ENCODE data around the gene RCL1.

The RCL1 gene

DNA sequence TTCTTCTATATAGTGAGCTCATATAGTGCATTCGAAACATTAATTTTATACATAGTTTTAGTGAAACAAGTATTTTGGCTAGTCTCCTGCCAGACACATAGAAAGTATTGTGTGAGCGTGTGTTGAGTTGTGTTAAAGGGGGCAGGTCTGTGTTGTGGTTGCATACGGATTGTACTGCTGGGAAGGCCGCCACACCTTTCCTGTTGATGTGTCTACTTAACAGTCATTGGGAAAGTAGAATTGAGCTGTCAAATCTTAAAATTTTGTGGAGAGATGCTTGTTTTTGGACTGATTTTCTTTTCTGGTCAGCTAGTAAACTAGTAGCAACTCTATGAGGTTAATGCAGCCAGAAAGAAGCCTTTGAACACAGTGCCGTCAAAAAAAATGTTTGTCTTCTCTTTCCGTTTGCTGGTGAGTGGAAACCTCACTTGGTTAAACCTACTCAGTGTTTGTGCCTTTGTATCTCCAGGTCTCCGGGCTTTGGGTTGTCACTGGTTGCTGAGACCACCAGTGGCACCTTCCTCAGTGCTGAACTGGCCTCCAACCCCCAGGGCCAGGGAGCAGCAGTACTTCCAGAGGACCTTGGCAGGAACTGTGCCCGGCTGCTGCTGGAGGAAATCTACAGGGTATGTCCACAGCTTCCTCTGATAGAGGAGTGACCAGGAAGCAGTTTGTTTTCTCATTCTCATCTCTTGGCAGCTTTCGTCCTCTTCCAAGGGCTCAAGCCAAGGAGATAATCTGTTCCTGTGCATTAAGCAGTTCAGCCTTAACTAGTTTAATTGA lies 51.5 kb downstream of the RCL1 start:
- no peak for DNase-seq

- DNase-seq, result no peak
Measured at GRCh38 chr9:4849369-4849768, 56.6 kb downstream of the RCL1 start.

GRCh38 chr9:4850603-4851310 lies 58.0 kb downstream of the RCL1 start:
- DNase-seq, result no peak

DNA sequence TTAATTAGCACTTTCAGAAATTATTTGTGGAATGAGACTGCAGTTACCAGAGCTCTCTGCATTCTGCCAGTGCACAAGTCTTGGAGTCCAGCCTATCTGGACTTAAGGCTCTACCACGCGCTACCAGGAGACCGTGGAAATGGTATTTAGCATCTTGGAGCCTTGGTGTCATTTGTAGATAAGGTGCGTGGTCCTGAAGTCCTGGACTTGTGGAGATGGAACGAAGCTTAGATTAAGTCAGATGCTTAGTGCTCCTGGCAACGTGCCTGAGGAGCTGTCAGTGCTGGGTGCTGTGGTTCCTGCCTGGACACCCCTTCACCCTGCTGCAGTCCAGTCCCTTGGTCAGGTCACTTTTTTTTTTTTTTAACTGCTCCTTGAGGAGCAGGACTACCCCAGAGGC lies 59.7 kb downstream of the RCL1 start:
- DNase-seq, result no peak

GRCh38 chr9:4854265-4854590 lies 61.5 kb downstream of the RCL1 start:
- DNase-seq, result no peak

DNA sequence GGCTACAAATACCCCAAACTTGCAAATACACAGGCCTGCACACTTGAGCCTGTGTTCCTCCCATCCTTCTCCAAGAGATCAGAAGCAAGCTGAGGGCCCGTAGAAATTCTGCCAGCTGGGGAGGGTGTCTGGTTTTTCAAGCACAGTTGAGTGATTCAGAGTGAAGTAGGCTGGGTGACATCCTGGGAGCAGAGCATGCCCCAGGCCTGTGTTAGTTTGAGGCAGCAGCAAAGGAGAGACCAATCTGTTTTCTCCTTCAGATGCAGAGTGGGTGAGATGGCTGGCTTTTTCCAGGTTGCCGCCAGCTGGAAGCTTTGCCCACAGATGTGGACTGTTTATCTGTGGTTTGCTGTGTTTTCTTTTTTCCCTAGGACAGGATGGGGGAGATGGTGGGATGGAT lies 63.1 kb downstream of the RCL1 start:
- no peak for DNase-seq

GRCh38 chr9:4857163-4857810 lies 64.5 kb downstream of the RCL1 start:
- DNase-seq, result no peak

DNA sequence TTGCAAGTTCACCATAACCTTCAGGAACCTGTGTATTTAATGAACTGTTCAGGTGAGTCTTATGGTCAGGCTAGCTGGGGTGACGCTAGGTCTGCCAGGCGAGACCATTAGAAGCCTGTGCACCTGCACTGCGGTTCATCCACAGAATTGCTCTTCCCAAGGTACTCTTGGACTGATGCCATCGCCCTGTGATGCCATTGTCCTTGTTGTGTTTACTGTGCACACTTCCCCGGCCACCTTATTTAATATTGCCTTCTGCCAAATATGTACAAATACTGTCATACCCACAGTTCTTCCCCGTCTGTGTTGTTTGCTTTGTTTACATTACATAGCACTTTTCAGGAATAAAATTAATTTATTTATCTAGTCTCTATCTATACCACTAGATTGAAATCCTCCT lies 66.3 kb downstream of the RCL1 start:
- DNase-seq, result no peak

DNA sequence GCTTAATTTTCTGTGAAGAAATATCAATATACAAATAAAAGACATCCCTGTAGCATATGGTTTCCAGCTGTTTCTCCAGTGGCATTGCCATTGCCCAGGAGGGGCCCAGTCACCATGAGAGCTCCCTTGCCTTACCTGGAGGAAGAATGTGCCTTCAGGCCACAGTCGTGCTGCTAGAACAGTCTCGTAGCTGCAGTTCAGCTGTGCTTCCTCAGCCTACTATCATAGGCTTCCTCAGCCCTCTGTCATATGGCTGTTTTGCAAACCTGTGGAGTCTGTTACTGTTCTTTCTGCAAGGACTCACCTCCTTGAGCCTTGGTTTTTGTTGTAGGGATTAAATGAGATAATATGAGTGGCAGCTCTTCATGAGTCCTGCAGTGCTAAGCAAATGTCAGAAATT lies 67.6 kb downstream of the RCL1 start:
- DNase-seq, result no peak

DNA sequence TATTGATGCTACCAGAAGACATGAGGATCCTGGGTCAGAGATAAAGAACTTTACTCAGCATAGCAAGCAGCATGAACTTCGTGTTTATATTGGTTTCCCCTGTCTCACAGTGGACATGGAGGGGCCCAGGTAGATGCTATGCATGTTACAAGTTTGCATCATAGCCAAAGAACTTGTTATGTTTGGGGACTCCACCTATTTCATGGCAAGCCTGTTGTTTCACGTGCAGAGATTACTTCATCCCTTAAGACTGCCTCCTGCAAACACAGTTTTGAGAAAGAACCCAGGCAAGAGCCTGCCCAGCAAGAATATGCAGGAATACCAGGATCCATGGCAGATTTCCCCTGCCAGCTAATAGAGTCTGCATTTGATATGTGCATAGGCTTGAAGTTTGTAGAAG lies 68.4 kb downstream of the RCL1 start:
- DNase-seq, result no peak

DNA sequence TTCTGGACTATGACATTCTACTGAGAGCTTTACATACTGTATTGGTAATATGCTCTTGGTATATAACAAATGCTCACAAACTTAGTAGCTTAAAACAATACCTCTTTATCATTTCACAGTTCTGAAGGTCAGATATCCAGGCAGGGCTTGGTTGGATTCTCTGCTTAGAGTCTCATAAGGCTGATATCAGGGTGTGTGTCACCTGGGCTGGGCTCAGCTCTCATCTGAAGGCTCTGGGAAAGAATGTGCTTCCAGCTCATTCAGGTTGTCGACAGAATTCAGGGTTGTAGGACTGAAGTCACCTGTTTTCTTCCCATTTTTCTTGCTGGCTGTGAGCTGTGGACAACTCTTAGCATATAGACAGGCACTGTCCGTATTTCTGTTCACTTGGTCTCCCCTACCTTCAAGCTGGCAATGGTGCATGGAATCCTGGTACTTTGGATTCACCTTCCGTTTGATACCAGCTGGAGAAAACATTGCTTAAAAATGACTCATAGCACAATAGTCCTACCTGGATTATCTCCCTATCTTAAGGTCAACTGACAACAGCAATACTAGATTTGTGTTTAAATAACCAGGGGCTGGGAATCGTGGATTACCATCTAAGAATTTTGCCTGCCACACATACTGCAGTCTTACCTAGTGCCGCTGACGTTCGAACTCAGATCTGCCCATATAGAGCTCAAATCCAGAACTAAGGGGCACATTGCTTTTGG lies 69.2 kb downstream of the RCL1 start:
- DNase-seq, result no peak

- DNase-seq, result no peak
Measured at GRCh38 chr9:4862506-4863250, 69.9 kb downstream of the RCL1 start.

- DNase-seq, result no peak
Measured at GRCh38 chr9:4864234-4864661, 71.5 kb downstream of the RCL1 start.

GRCh38 chr9:4864698-4865097 lies 72.0 kb downstream of the RCL1 start:
- no peak for DNase-seq

- DNase-seq, result no peak
Measured at GRCh38 chr9:4865681-4866080, 72.9 kb downstream of the RCL1 start.

DNA sequence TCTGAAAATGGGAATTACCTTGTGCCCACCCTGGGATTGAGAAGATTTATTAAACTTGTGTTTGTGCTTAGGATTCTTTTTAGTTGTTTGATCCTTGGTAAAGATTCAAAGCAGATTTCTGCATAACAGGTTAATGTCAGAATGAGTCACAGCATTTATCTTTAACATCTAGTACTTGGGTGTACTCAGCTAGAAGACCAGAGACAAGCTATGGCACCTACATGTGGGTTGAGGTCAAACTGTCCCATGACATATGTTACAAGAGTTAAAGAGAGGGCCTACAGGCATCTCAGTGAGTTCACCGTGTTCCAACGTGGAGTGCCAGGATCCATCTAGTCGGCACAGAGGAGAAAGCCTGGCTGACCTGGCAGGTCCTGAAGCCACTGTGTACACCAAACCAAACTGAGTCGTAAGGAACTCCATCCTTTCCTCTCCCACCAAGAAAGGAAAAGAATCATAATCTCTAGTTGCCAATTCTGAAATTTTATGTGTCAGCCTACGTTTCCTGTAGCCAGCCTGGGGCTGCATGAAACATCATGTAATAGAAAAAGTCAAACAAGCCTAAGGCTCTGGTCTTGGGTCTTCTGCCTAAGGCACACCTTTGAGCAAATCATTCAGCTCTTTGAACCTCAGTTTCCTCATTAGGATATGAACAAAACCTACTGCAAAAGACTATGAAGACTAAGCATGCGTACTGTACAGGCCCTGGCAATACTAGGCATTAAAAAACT lies 73.7 kb downstream of the RCL1 start:
- no peak for DNase-seq

DNA sequence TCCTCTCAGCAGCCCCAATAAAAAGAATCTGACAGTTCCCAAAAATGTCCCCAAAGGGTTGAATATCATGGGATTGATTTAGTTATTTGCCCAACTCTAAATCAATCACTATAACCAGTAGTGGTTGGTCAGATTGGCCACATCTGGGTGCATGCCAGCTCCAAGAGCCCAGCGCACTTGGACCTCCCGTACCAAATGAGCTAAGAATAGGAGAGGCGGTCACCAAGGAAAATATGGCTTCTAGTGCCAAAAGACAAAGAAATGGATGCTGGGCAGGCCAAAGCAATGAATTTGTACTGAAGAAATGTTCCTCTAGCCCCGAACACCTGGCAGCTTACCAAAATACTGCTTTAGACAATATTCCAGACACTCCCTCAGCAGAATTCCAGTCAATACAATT lies 80.3 kb downstream of the RCL1 start:
- no peak for DNase-seq

DNA sequence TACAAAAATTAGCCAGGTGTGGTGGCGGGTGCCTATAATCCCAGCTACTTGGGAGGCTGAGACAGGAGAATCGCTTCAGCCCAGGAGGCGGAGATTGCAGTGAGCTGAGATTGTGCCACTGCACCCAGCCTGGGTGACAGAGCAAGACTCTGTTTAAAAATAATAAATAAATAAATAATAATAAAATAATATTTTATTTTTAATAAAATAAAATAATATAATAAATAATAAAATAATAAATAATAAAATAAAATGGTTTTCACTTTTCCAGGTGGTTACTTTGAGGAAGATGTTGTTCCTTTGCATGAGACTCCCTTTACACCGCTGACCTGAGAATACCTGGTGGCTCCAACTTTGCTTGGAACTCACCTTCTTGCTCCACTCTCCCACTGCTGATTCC lies 82.8 kb downstream of the RCL1 start:
- DNase-seq, result no peak

DNA sequence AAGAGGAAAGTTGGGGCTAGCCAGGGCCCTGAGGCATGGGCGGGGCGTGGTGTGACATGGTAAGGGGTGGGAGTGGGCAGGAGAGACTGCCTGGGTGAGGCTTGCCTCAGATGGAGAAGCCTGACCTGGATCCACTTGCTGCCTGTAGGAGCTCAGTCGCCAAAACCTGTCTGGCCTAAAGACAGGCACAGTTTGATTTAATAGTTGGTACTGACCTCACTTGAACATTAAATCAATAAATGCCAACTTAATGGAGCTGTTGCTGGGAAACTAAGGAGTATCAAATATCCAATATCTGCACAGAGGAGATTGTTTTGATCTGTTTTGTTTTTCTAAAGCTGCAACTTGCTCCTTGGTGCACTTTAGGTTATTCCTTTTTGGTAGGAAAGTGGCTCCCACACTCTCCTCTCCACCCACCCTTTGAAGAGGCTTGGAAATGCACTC lies 86.4 kb downstream of the RCL1 start:
- DNase-seq, result no peak

DNA sequence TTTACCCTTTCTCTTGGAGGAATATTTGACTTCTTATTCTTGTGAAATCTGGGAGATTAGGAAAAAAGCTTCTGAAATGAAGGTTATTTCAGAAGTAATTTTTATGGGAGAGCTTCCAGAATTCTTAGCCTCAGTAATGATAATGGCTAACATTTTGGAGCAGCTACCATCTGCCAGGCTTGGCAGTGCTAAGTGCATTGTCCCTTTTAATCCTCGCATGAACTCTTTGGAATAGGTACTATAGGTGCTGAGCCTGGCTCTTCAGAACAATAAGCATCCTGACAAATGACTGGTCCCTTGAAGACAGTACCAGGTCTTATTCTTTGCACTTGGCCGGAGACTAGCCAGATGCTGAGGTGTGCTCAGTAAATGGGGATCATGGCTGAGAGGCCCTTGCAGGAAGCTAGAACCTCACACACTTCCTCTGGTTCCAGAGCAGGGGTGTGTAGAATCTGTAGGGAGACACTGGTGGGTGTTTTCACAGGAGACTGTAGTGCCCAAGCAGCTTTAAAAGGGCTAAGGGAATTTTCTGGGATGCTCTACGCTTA lies 90.7 kb downstream of the RCL1 start:
- no peak for DNase-seq

GRCh38 chr9:4886698-4887097 lies 94.0 kb downstream of the RCL1 start:
- DNase-seq, result no peak

- DNase-seq, result no peak
Measured at GRCh38 chr9:4887556-4887955, 94.8 kb downstream of the RCL1 start.

Measured in activated gamma-delta T cell (primary cell).